T follicular helper cell (primary cell): ENCODE measurements around the gene NOL4L.

ENCODE experiments used
- DNase-seq: peaks from one replicate; pipeline ENCODE4 v3.0.0-alpha.2; 2020; ENCODE audit warnings: low read depth

The NOL4L gene

DNA sequence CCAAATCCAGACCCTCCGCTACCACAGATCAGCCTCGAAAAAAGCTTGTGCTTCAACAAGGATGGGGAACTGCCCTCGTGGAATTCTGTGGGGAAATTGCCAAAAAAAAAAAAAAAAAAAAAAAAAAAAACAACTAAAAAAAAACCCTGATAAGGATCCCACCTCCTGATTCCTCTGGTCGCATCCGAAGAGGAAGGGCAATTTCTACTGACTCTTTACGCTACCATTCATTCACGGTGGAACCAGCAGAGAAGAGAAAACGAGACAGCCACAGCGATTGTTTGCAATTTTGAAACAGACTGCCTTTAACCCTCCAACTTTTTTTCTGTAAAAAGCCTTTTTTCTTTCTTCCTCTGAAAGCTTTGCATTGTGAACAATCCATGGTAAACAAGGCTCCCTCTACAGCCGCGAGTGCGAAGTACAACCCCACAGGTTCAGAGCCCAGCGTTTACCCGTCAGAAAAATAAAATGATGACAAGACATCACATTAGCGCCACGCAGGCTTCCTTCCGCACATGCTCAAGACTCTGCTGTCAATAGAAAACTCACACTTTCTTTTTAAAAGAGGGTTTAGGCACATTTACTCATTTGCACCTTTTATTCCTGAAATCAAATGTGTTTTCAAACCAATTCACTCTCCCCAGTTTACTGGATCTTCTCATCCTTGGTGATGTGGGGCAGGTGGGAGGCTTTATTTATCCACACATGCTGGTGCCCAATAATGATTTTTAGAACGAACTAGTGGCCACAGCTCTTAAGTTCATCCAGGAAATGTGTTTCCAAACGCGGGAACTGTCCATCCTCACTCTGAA is 100.0 kb downstream of the NOL4L start:
- peak; percentile 74 for DNase-seq

DNA sequence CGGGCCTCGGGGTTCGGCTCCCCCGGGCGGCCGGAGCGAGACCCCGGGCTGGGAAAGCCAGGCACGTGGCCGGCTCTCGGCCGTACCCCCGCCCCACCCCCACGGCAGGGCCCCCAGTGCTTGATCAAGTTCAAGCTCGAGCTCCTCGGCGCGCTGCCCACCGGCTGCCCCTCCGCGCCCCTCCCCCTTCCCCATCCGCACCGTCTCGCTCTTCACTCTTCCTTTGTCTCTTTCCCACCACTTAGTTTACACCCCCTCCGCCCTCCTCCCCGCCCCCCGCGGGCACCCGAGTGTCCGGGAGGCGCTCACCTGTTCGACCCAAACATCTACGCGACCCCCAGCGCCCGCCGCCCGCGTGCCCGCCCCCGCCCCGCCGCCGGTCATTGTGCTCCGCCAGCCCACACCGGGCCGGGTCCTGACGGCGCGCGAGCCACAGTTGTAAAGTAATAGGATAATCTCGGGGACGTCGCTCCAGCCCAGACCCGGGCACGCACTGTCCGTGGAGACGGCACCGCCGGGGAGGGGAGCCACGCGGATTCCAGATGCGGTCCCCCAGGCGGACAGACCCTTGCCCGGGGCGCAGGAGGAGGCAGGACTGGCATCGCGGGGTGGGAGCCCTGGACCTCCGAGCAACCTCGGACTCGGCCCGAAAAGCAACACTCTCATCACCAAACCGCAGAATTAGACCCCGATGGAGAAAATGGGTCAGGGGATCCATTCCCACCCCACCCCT is 100.7 kb downstream of the NOL4L start:
- no peak for DNase-seq

DNA sequence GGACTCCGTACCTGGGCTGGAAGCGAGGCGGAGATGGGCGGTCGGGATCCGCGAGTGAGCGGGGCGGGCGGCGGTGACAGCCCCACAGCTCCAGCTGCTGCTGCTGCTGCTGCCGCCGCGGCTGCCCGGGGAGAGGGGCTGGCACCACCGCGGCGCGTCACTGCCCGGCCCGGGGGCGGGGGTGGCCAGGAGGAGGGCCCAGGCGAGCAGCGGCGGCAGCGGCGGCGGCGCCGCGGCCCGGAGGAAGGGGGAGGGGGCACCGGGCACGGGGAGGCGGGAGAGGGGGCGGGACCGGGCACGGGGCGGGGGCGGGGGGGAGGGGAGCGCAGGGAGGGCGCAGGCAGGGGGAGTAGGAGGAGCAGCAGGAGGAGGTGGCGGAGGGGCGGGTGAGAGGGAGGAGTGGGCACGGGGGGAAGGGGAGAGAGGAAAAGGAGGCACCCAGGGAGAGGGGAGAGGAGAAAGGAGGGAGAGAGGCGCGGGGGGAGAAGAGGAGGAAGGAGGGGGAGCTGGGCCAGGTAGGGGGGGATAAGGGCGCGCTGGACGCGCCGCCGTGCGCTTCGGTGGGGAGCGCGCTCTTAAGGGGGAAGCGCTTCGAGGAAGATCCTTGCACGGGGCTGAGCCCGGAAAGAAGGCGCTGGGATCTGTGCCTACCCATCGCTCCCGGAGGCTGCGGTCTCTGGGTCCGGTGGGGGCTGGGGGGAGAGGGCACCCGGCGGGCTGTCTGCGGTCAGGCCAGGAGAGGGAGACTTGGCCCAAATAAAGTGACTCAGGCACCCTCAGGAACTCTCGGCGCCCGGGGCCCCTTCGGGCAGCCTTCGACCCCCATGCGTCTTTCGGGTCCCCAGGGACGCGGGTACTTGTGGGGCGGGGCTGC is 101.5 kb downstream of the NOL4L start:
- DNase-seq: peak; percentile 52

DNA sequence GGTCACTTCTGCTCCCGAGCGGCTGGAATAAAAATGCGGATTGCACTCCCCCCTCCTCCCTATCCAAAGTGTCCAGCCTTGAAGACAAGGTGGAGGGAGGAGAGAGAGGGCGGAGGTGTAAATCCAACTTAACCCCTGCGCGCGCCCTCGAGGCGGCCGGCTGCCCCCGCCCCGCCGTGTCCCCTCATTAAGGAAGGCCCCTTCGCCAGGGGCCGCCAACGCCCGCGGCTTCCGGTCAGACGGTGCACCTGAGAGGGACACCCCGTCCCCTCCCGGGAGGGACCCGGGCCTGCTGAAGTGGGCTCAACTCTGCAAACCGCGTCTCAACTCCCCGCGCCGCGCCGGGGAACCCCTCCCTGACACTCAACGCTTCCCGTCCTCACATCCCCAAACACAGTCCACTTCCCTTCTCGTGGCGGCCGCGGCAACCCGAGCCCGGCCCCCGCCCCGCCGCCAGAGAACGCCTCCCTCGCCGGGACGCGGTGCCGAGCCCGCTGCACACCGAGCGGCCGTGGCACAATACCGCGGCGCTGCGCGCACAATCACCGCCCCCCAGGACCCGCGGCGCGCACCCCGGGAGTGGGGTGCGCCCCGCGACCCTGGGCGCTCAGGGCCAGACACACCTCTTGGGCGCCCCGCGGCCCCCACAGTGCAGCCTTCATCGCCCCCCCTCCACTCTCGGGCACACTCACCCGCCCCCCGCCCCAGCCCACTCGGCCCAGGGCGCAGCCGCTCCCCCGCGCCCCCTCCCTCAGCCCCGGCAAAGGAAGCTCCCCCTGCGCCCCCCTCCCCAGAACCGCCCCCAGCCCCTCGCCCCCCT is 102.5 kb downstream of the NOL4L start:
- no peak for DNase-seq

DNA sequence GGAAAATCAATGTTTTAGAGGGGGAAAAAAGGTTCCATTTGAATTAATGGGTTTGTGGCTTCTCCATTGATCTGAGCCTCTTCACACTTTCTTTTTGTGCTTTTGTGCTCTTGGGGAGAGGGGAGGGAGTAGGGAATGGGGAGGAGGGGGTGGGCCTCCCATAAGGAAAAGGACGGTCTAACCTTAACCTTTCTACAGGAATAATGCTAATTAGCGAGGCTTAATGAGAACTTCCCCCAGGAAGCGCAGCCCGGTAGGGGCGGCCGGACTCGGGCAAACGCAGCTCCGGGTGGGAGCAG is 103.0 kb downstream of the NOL4L start:
- DNase-seq: no peak

DNA sequence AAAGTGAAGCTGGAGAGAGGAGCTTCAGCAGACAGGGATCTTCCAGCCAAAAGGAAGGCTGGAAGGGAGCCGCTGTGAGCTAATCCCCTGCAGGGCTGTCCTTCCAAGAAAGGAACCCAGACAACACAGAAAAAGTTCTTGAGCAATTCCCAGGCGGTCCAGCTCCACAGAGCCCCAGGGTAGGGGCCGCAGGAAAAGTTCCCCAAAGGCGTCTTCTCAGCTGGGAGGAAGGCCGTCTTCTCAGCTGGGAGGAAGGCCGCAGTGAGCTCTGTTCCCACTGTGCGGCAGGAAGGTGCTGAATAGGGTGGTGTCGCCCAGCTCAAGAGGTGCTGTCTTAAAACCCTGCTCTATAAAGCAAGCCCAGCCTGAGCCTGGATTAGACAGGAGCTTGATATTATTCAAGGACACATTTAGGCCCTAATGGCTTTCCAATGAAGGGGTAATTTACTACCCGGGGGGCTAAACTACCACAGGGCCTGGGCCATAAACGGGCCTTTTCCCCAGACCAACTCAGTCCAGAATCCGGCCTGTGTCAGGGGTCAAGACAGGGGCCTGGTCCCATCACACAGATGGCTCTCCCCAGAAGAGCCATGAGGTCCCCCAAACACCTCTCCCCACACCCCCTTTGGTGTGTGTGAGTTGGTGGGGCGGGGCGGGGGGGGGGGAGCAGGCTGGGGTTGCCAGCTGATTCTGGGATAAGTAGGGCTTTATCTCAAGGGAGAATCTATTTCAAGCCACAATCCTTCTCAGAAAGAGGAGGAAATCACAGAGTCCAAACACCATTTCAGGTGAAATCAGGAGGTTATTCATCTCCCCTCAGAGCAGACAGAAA is 103.6 kb downstream of the NOL4L start:
- DNase-seq: no peak

DNA sequence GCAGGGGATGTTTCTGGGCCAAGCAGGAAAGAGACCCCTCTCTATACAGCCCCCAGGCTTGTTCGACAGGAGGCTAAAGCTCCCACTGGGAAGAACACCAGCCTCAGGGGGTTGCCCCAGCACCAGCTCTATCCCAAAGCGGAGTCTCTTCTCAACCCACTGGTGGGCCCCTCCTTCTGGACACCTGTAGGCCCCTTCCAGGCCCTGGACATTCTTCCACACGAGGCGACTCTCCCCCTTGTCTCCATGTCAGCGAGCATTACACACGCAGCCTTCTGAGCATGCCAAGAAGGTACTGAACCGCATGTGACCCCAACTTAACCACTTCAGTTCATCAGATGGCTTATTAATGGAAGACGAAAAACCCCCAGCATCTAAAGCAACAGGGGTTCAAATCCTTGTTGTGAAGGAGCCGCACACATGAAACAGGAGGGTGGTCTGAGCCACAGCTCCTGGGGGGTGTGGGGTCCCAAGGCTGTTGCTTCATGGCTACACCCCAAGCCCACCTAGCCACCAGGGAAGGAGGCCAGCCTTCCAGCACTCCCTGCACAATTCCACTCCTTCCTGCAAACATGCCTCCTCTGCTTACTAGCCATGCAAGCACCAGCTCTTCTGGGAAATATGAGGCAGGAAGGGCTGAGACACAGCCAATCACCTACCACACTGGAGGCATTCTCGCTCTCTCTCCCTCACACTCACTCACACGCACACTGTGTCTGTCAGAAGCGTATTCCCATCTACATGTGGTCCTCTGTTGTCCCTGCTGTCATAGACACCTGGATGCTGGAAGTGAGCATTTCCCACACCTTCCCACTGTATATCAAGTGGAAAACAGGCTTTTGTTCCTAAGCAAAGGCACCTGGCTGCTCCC is 104.5 kb downstream of the NOL4L start:
- no peak for DNase-seq

DNA sequence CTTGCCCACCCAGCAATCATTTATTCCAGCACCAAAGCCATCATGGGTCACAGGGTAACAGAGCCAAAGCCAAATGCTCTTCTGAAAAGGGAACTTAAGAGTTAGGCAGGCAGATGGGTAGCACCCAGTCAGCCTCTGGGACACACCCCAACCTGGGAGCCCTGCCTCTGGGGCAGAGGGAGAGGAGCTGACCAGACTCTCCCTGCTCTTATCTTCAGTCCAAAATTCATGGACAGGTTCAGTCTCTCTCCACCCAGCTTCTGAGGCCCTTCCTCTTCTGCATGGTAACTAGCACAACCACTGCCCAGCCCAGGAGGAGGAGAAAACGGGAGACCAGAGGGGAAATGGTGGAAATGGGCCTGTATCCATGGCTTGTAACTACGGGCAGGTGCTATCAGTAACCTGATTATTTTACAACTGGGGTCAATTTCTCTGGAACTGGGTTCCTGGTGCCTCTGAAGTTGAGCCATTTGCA is 105.4 kb downstream of the NOL4L start:
- DNase-seq: no peak

DNA sequence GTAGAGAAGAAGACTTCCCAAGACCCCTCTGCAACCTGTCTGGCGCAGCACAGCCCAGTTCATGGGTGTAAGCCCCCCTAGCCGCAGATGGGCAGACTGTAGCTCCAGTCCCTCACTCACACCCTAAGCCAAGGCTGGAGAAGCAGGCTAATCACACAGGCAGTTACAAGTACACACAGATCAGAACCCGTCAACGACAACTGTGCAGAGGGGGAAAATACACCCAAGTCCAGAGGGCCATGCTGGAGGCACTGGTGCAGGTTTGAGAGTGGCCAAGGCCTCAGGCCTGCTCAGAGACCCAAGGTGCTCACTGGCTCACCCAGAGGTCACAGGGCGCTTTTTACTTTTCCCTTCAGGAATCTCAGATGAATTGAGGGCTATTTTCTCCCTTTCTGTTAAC is 106.1 kb downstream of the NOL4L start:
- DNase-seq: no peak

DNA sequence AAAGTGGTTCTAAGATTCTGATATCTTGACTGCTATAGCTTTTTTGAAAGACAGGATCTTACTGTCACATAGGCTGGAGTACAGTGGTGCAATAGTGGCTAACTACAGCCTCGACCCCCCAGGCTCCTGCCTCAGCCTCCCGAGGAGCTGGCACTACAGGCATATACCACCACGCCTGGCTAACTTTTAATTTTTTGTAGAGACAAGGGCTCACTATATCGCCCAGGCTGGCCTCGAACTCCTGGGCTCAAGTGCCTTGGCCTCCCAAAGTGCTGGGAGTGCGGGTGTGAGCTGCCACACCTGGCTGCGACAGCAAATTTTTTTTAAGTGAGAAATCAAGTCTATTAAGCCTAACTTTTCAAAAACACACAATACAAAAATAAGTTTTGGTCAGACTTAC is 106.6 kb downstream of the NOL4L start:
- no peak for DNase-seq

DNA sequence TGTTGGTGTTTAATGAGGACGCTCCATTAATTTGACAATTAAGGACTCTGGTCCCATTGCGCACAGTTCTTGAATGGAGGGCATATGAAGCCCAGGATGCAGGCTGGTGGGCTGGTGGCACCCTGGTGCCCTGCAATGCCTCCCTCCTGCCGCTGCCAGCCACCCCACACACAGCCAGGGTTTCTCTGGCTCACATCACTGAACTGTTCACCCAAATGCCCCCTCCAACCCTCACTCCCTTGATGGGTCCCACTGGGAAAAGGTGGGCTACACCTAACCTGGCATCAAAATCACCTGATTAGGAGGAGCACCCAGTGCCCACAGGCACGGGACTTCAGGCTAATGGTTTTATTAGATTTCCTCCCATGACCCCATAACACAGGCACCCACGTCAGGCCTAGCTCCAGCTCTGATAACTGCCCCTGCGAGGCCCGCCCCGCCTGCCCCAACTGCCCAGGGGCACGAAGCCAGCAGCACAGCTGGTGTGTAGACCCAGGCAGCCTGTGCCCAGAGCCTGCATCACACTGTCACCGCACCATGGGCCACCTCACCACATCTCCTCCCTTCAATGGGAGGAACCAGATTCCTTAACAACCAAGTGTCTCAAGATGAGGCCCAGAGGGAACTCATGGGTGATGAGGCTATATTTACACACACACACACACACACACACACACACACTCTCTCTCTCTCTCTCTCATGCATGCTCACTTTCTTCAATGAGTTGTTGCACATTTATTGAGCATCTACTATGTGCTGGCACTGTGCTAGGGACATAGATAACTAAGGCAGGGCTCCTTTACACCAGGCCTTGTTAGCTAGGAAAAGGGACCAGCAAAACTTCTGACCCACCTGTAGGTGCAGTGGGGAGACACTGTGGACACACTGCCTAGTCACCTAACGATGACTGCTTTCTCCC is 107.3 kb downstream of the NOL4L start:
- no peak for DNase-seq

DNA sequence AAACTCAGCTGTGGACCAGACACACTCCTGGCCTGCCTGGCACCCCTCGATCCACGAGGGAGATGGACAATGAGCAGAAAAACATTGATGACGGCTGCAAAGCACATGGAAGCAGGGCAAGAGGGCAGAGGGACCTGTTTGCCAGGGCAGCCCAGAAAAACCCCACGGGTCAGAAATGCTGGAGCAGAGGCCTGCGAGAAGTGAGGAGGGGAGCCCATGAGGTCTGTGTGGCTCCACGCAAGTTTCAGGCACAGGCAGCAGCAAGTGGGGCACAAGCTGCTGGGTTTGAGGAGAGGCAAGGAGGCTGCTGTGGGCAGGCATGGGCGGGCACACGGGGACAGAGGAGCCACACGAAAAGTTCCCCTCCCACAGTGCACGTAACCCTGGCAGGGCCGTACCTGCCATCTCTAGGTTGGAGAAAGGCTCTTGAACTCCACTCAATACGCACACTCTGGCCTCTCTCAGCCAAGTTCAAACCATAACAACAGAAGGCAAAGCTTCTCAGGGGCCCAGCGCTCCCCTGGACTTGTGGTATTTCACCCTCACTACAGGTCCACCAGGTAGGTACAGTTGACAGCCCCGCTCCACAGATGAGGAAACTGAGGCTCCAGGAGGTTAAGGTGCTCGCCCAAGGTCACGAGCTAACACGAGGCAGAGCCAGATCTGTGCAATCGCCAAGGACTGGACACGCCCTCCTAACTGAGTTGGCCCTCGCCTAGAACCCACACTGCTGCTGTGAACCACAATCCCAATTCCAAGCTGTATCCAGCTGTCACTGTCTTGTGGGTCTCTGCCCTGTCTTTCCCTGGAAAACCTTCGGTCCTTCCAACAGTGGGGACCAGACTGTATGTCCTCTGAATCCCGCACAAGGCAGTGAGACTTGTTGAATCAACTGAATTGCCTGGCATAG is 108.2 kb downstream of the NOL4L start:
- no peak for DNase-seq

DNA sequence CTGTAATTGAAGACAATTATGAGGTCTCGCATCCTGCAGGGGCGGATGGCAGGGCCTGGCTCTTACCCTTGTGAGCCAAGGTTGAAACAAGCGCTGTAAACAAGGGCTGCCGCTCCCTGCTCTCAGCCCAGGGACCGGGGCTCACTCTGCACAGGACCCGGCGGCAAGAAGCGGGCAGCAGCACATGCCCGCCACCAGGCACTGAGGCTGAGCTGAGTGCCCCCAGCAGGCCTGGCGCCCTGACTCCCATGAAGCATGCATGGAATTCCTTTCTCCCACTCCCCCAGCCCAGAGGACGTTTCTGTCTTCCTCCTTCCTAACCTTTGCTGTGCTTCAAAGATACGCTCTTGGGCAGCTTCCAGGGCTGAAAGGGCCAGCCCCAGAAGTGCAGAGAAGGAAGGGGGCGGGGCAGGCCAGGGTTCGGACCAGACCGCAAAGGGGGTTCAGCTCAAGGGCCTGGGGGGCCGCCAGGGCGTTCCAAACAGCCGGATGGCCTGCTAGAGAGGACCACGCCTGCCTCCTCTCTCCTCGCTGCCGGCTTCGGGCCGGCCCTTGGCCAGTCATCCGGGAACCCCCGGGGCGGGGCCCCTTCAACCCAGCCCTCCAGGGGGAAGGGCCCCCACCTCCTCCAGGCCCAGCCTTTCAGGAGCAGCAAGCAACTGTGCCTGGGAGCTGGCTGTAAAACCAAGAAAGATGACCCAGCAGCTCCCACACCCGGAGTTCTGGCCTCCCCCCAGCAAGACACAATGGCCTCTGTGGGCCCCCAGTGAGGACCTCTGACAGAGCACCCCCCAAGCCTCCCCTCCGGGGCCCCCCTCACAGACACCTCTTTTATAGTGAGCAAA is 109.9 kb downstream of the NOL4L start:
- no peak for DNase-seq

DNA sequence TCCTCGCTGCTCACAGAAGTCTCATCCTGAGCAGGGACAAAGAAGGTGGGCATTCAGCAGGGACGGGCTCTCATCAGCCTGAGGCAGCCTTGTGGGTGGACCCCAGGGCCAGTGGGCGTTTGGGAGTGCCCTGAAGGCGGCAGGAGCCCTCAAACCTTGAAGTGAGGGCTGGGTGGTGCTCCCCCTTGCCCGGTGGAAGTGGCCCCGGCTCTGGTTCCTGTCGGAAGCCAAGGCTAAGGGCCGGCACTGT is 110.5 kb downstream of the NOL4L start:
- no peak for DNase-seq

DNA sequence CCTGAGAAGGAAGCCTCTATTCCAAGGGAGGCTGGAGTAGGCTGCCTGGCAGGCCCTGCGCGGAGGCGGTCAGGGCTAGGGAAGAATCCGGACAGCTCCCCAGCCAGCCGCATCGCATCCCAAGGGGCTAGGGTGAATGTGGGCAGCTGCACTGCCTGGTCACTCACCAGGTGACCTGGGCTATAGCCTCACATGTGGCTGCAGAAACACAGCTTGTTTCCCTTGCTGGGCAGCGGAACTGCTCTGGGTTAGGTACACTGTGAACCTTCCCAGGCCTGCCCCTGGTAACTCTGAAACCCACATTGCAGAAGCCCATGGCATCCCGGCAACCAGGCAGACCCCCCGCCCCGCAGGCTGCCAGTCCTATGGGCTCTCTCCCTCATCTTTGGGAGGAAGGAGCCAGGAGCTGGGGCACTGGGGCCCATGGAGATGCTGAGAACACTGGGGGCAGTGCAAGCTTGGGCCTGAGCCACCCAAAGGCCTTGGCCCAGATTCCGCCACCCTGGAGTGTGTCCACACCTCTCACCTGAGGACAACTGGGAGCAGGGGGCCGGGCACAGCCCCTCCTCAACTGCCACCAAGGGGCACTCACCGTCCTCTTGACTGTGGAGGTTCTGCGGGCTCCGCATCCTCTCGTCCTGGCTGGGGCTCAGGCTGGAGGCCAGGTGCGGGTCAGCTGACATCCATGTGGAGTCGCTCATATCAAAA is 111.0 kb downstream of the NOL4L start:
- no peak for DNase-seq
